PC-9 (cell line): Measurements from ENCODE around the gene FAM241B.

ENCODE experiments used
- EZH2 ChIP-seq: fragments of 200-600 bp; sonication (generic); IDR thresholded peaks from 2 replicates; pipeline ENCODE4 v1.8.0; 2017; ENCODE audit warnings: antibody characterized with exemption, low read depth
- TF ChIP-seq, protein P1 (sequence below): fragments of 200-600 bp; sonication (generic); conservative IDR thresholded peaks from 2 replicates; pipeline ENCODE4 v1.6.1; 2017; ENCODE audit warnings: mixed run types, antibody characterized with exemption, mild to moderate bottlenecking, moderate library complexity

DNA sequence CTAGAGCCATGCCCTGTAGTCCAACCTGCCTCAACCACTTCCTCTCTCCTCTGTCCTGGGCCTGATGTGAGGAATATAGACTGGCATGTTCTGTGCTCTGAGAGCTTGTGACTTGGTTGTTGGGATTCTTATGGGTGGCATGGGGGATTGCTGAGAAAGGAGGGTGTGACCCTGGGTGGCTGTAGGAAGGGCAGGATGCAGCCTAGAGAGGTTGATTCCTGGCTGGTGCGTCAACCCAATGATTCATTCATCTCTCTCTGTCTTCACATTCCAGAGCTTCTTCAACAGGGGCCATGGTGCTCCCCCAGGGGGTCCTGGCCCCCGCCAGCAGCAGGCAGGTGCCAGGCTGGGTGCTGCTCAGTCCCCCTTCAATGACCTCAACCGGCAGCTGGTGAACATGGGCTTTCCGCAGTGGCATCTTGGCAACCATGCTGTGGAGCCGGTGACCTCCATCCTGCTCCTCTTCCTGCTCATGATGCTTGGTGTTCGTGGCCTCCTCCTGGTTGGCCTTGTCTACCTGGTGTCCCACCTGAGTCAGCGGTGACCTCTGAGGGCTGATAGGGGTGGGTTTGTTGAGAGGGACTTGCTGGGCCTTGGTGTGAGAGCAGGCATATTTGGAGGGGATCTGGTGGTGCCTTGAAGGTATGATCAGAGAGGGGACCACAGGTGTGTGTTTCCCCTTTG lies 2.6 kb downstream of the FAM241B start:
- TF ChIP-seq, protein P1, sequence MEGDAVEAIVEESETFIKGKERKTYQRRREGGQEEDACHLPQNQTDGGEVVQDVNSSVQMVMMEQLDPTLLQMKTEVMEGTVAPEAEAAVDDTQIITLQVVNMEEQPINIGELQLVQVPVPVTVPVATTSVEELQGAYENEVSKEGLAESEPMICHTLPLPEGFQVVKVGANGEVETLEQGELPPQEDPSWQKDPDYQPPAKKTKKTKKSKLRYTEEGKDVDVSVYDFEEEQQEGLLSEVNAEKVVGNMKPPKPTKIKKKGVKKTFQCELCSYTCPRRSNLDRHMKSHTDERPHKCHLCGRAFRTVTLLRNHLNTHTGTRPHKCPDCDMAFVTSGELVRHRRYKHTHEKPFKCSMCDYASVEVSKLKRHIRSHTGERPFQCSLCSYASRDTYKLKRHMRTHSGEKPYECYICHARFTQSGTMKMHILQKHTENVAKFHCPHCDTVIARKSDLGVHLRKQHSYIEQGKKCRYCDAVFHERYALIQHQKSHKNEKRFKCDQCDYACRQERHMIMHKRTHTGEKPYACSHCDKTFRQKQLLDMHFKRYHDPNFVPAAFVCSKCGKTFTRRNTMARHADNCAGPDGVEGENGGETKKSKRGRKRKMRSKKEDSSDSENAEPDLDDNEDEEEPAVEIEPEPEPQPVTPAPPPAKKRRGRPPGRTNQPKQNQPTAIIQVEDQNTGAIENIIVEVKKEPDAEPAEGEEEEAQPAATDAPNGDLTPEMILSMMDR, result no peak
- no peak for TF ChIP-seq EZH2
